T-cell (primary cell): ENCODE data around the gene COL18A1. TPM values are rescaled to one million over a fixed set of nuclear protein-coding genes. Genes with fewer than 3 reads are reported as not detected.

ENCODE experiments used
- ATAC-seq, 4 experiments: fragments of 200-7000 bp in 3 of 4; fragments of 150-1000 bp in 1 of 4; cut with Tn5 transposase; replicated peaks in 1 of 4; 1 replicate in 3 of 4; 2 replicates in 1 of 4; pipeline ENCODE4 v1.10.0; 2021; ENCODE audit warnings: moderate library complexity in 3 of 4, mild to moderate bottlenecking in 2 of 4, moderate number of reproducible peaks in 1 of 4
- CTCF ChIA-PET, 2 donors: fragments of 300-600 bp; sonication (Branson Sonifier 250); formaldehyde crosslinking; loops; one replicate each; lab custom pipeline; 2022; ENCODE audit warnings: antibody characterized with exemption in 2 of 2; lab: Charles Lee
- POLR2A ChIA-PET, 2 donors: fragments of 300-600 bp; sonication (Branson Sonifier 250); formaldehyde crosslinking; loops; one replicate each; lab custom pipeline; 2022; ENCODE audit warnings: antibody characterized with exemption in 2 of 2; lab: Charles Lee
- DNase-seq, 35 experiments: peaks; one replicate each; pipeline versions ENCODE4 v3.0.0 to v3.0.0-alpha.2; 2013 to 2023
- H3K27ac ChIP-seq: one replicate; pipeline ENCODE4 v1.5.1; 2013; ENCODE audit warnings: low read length
- H3K27me3 ChIP-seq, 2 experiments: replicated peaks in 1 of 2; 1 replicate in 1 of 2; 2 replicates in 1 of 2; pipeline versions ENCODE4 v1.6.1 to v1.7.0; 2013; ENCODE audit warnings: low read length in 1 of 2, mixed read lengths in 1 of 2; ENCODE audit not compliant: control insufficient read depth in 2 of 2, insufficient read depth in 2 of 2; ENCODE audit errors: extremely low read depth in 1 of 2
- H3K36me3 ChIP-seq, 2 donors: 1 replicate in 1 of 2; 2 replicates in 1 of 2; pipeline versions ENCODE4 v1.6.1 to v1.7.0; 2013; ENCODE audit warnings: low read length in 1 of 2; ENCODE audit not compliant: control insufficient read depth in 2 of 2, insufficient read depth in 1 of 2; ENCODE audit errors: extremely low read depth in 1 of 2
- H3K4me1 ChIP-seq, 2 experiments: 1 replicate in 1 of 2; 2 replicates in 1 of 2; pipeline versions ENCODE4 v1.6.1 to v1.7.0; 2013; ENCODE audit warnings: low read length in 2 of 2, mixed read lengths in 1 of 2; ENCODE audit not compliant: insufficient read depth in 2 of 2, control insufficient read depth in 1 of 2; ENCODE audit errors: extremely low read depth in 1 of 2
- H3K4me3 ChIP-seq, 2 donors: 1 replicate in 1 of 2; 2 replicates in 1 of 2; pipeline versions ENCODE4 v1.5.1 to v1.7.0; 2013; ENCODE audit warnings: mild to moderate bottlenecking in 2 of 2, low read length in 1 of 2, moderate library complexity in 1 of 2; ENCODE audit not compliant: control insufficient read depth in 1 of 2; ENCODE audit errors: extremely low read depth in 1 of 2
- H3K9me3 ChIP-seq: 2 replicates; pipeline ENCODE4 v1.7.0; 2013
- H3K27ac Mint-ChIP-seq, 2 donors: one replicate each; pipeline ENCODE4 v1.8.0; 2020 to 2021; ENCODE audit warnings: mild to moderate bottlenecking in 2 of 2, mixed read lengths in 2 of 2
- H3K27me3 Mint-ChIP-seq, 2 donors: one replicate each; pipeline ENCODE4 v1.8.0; 2021 to 2022; ENCODE audit warnings: mixed read lengths in 2 of 2
- H3K36me3 Mint-ChIP-seq: one replicate; pipeline ENCODE4 v1.8.0; 2021; ENCODE audit warnings: mixed read lengths
- H3K4me1 Mint-ChIP-seq, 3 donors: one replicate each; pipeline ENCODE4 v1.8.0; 2020 to 2022; ENCODE audit warnings: mixed read lengths in 3 of 3, mild to moderate bottlenecking in 1 of 3
- H3K4me3 Mint-ChIP-seq, 3 donors: one replicate each; pipeline ENCODE4 v1.8.0; 2020 to 2022; ENCODE audit warnings: mild to moderate bottlenecking in 3 of 3, mixed read lengths in 3 of 3, moderate library complexity in 3 of 3
- H3K9me3 Mint-ChIP-seq, 3 donors: one replicate each; pipeline ENCODE4 v1.8.0; 2020 to 2022; ENCODE audit warnings: mixed read lengths in 3 of 3
- WGBS: methylation state at CpG from one replicate; pipeline ENCODE4 v1.1.5; 2013; ENCODE audit warnings: missing lambda C conversion rate; ENCODE audit not compliant: insufficient coverage; 5-methylcytosine and 5-hydroxymethylcytosine counted together
- total RNA-seq, 35 experiments: library from RNA in 6 of 35; stranded (reverse) in 6 of 35; fragments of 120-200 nt in 1 of 35; gene quantifications; one replicate each; pipeline versions ENCODE4 v1.2.1 to v1.2.4 and lab custom pipeline; 2013 to 2026

The COL18A1 gene
- total RNA-seq, 5 donors from 2014 or later (not counting 1 experiment from before 2014, with no cell fraction given): 7.2 to 53.8 (median 10.5) TPM

- WGBS: 49% methylated on average over 19 of the region's 23 CpGs
- Histone ChIP-seq H3K27me3 (peaks cover 0 to 53% of the 10 kb centered on the region in 2 experiments), H3K4me1 (peaks cover 0 to 9% of the 10 kb centered on the region in 2 experiments), H3K4me3 (no peak overlapping the region), H3K36me3 (no peaks in the 10 kb centered on the region), H3K9me3 (no peaks in the 10 kb centered on the region), H3K27ac (no peak overlapping the region)
- H3K4me1 Mint-ChIP-seq: peaks cover 0 to 4% (median 2%) of the 10 kb centered on the region in 3 donors
- H3K4me3 Mint-ChIP-seq: no peak overlapping the region
- POLR2A ChIA-PET: no interaction called here
- no peak overlapping the region for H3K27ac Mint-ChIP-seq
- ATAC-seq (no peak), DNase-seq (no peak)
- CTCF ChIA-PET: no interaction called here
- no peaks in the 10 kb centered on the region for H3K27me3 Mint-ChIP-seq
- no peaks in the 10 kb centered on the region for H3K36me3 Mint-ChIP-seq
- no peaks in the 10 kb centered on the region for H3K9me3 Mint-ChIP-seq
Observed at GRCh38 chr21:45454926-45455673, 50.1 kb downstream of the COL18A1 start.

DNA sequence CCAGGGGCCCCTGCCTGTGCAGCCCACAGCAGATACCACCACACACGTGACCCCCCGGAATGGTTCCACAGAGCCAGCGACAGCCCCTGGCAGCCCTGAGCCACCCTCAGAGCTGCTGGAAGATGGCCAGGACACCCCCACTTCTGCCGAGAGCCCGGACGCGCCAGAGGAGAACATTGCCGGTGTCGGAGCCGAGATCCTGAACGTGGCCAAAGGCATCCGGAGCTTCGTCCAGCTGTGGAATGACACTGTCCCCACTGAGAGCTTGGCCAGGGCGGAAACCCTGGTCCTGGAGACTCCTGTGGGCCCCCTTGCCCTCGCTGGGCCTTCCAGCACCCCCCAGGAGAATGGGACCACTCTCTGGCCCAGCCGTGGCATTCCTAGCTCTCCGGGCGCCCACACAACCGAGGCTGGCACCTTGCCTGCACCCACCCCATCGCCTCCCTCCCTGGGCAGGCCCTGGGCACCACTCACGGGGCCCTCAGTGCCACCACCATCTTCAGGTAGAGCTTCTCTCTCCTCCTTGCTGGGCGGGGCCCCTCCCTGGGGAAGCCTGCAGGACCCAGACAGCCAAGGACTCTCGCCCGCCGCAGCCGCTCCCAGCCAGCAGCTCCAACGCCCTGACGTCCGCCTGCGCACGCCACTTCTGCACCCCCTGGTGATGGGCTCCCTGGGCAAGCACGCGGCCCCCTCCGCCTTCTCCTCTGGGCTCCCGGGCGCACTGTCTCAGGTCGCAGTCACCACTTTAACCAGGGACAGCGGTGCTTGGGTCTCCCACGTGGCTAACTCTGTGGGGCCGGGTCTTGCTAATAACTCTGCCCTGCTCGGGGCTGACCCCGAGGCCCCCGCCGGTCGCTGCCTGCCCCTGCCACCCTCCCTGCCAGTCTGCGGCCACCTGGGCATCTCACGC, 51.0 kb downstream of the COL18A1 start:
- peaks cover 0 to 50% of the 10 kb centered on the region in 2 experiments for H3K27me3 ChIP-seq
- H3K4me1 ChIP-seq: peaks cover 0 to 9% of the 10 kb centered on the region in 2 experiments
- ChIA-PET POLR2A (no interaction called here), CTCF (no interaction called here)
- peaks cover 0 to 4% (median 2%) of the 10 kb centered on the region in 3 donors for H3K4me1 Mint-ChIP-seq
- no peak overlapping the region for H3K27ac Mint-ChIP-seq
- DNase-seq: no peak
- no peak overlapping the region for H3K4me3 ChIP-seq
- no peak overlapping the region for H3K4me3 Mint-ChIP-seq
- WGBS: 85% methylated on average over 46 of the region's 47 CpGs
- no peaks in the 10 kb centered on the region for H3K9me3 Mint-ChIP-seq
- no peak for ATAC-seq
- no peaks in the 10 kb centered on the region for H3K36me3 ChIP-seq
- H3K36me3 Mint-ChIP-seq: no peaks in the 10 kb centered on the region
- H3K27ac ChIP-seq: no peak overlapping the region
- no peaks in the 10 kb centered on the region for H3K9me3 ChIP-seq
- no peaks in the 10 kb centered on the region for H3K27me3 Mint-ChIP-seq

- H3K27ac Mint-ChIP-seq: no peak overlapping the region
- POLR2A ChIA-PET: no interaction called here
- H3K27me3 Mint-ChIP-seq: no peaks in the 10 kb centered on the region
- Histone ChIP-seq H3K27ac (no peak overlapping the region), H3K36me3 (no peaks in the 10 kb centered on the region), H3K4me1 (peaks cover 0 to 9% of the 10 kb centered on the region in 2 experiments), H3K9me3 (no peaks in the 10 kb centered on the region), H3K4me3 (no peak overlapping the region), H3K27me3 (peaks cover 0 to 45% of the 10 kb centered on the region in 2 experiments)
- no peak for DNase-seq
- 87% methylated on average over 36 of the region's 38 CpGs for WGBS
- CTCF ChIA-PET: no interaction called here
- peaks cover 0 to 4% (median 2%) of the 10 kb centered on the region in 3 donors for H3K4me1 Mint-ChIP-seq
- H3K9me3 Mint-ChIP-seq: peaks cover 0 to 3% (median 0%) of the 10 kb centered on the region in 3 donors
- H3K4me3 Mint-ChIP-seq: no peak overlapping the region
- ATAC-seq: no peak
- H3K36me3 Mint-ChIP-seq: no peaks in the 10 kb centered on the region
Observed at GRCh38 chr21:45456584-45457160, 51.7 kb downstream of the COL18A1 start.

DNA sequence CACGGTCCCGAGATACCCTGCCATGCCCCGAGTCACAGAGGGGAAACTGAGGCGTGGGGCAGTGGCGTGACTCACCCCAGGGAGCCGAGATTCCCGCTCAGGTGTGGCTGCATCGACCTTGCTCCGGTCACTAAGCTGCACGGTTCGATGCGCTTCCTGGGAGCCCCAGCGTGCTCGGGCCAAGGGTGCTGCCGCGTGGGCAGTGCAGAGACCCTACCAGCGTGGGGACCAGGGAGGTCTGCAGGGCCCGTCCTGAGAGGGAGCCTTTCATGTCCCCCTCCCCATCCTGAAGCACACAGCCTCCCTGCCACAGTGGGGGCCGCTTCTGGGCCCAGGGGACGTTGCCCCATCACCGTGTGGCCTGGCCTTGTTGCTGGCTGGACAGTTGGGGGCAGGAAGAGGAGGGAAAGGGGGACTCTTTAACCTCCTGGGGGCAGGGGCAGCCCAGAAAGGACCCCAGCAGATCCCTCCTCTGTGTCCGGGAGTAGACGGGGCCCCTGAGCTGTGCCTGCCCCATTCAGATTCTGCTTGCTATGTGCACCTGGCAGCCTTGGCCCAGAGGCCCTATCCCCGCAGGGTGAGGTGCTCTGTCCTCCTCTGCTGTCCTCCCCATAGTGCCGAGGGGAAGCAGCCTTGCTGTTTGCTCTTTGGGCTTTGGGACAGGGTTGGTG, 52.3 kb downstream of the COL18A1 start:
- Mint-ChIP-seq H3K4me1 (peaks cover 0 to 4% (median 2%) of the 10 kb centered on the region in 3 donors), H3K36me3 (no peaks in the 10 kb centered on the region), H3K27me3 (no peaks in the 10 kb centered on the region), H3K27ac (no peak overlapping the region), H3K4me3 (no peak overlapping the region), H3K9me3 (peaks cover 3 to 9% (median 3%) of the 10 kb centered on the region in 3 donors)
- H3K9me3 ChIP-seq: no peaks in the 10 kb centered on the region
- peaks cover 0 to 9% of the 10 kb centered on the region in 2 experiments for H3K4me1 ChIP-seq
- H3K4me3 ChIP-seq: no peak overlapping the region
- H3K36me3 ChIP-seq: no peaks in the 10 kb centered on the region
- WGBS: 87% methylated on average over 15 of the region's 25 CpGs
- H3K27ac ChIP-seq: no peak overlapping the region
- ChIA-PET CTCF (no interaction called here), POLR2A (no interaction called here)
- ATAC-seq (no peak), DNase-seq (no peak)
- peaks cover 0 to 45% of the 10 kb centered on the region in 2 experiments for H3K27me3 ChIP-seq

DNA sequence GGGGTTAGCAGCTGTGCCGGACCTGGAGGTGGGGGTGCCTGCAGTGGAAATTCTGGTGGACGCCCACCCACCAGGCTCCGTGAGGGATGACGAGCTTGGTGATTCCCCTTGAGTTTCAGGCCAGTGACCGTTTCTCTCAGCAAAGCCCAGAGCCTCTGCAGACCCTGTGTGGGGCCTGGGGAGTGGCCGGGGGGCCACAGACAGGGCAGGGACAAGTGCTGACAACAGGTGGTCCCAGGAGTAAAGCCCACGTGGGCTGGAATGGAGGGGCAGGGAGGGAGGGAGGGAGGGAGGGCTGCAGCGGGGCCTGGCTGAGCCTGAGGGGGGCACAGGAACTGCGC, 52.8 kb downstream of the COL18A1 start:
- Histone ChIP-seq H3K27ac (no peak overlapping the region), H3K9me3 (no peaks in the 10 kb centered on the region), H3K36me3 (no peaks in the 10 kb centered on the region), H3K4me1 (peaks cover 0 to 9% of the 10 kb centered on the region in 2 experiments), H3K27me3 (peaks cover 0 to 45% of the 10 kb centered on the region in 2 experiments), H3K4me3 (no peak overlapping the region)
- POLR2A ChIA-PET: no interaction called here
- no peak overlapping the region for H3K27ac Mint-ChIP-seq
- WGBS: 82% methylated on average over 8 of the region's 9 CpGs
- DNase-seq (no peak), ATAC-seq (no peak)
- CTCF ChIA-PET: no interaction called here
- H3K4me3 Mint-ChIP-seq: no peak overlapping the region
- peaks cover 0 to 4% (median 2%) of the 10 kb centered on the region in 3 donors for H3K4me1 Mint-ChIP-seq
- peaks cover 5 to 11% (median 8%) of the 10 kb centered on the region in 3 donors for H3K9me3 Mint-ChIP-seq
- no peaks in the 10 kb centered on the region for H3K36me3 Mint-ChIP-seq
- H3K27me3 Mint-ChIP-seq: no peaks in the 10 kb centered on the region
